HG02852 (cell line): ENCODE results near the gene ITGBL1.

Experiments
- ATAC-seq: cut with Tn5 transposase; IDR thresholded peaks from one replicate; pipeline ENCODE4 v1.9.1; 2021; ENCODE audit warnings: mild to moderate bottlenecking, moderate library complexity; ENCODE audit not compliant: unreplicated experiment

Gene ITGBL1

DNA sequence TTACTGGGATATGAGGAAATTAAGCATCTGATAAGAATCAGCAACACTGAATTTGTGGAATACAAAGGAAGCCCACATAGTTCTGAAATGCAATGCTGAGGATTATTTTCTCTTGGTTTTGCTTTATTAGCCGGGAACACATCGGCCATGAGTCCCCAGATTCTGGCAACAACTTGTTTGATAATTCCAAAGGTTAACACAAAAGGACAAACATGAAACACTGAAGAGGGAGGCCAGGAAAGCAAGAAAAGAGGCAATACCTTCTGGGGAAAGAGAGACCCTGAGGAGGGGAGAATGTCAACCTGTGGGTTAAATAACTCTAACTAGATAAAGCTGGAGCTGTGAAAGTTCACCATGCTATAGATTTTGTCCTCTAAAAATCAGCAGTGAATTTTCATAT, 285.9 kb downstream of the ITGBL1 start:
- no peak for ATAC-seq

DNA sequence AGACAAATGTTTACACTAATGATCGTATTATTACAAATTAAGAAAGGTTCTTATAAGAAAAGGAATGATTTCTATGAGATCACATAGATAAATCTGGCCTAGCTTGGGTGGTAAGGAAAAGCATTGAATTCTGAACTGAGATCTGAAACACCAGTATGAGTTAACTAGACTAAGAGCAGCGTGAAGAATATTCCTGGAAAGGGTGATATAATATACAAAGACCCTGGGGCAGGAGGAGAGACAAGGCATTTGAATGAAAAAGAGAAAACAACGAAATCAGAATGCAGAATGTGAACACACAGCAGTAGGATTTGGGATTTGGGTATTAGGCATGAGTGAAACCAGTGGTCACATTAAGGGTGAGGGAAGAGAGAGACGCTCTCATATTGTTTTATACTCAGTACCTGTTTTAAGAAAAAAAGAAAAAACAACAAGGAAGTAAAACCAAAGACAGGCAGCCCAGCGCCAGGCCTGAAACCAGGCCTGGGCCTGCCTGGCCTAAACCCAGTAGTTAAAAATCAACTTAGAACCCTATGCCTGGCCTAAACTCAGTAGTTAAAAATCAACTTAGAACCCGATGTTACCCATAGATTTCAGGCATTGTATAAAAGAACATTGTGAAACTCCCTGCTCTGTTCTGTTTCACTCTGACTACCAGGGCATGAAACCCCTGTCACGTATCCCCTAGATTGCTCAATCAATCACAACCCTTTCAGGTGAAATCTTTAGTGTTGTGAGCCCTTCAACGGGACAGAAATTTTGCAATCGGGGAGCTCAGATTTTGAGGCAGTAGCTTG, 287.1 kb downstream of the ITGBL1 start:
- ATAC-seq, result peak; percentile 83

DNA sequence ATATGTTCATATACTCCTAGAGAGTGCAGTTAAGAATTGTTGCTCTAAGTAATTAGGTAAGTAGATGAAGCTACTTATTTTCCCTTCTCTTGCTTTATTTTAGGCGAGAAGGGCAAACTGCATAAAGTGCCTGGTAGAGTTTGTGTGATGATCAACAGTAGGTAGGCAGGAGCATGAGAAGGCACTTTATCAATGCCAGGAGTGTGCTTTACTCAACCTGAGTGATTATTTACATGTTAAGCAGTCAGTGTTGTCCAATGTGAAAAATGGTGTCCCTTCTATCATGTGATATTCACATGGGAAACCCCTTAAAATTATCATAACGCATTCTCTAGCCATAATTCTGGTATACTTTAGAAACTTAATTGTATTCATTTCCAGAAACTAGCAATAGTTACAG, 294.0 kb downstream of the ITGBL1 start:
- ATAC-seq, result no peak

DNA sequence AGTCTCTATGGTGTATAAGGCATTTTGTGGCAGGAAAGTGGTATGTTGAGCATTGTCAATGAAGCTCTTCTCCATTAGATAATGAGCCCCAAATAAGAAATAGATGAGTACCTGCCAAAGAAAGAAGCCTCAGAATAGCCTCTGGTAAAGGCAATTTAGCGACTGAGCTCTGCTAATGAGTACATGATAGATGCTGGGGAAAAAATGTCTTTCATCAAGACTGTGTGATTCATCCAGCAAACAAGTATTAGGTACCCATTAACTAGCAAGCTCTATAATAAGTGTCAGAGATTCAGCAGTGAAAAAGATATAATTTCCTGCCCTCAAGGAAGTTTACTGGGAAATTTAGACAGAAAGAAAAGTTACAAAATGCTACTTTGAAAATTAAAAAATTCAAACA, 294.6 kb downstream of the ITGBL1 start:
- no peak for ATAC-seq

DNA sequence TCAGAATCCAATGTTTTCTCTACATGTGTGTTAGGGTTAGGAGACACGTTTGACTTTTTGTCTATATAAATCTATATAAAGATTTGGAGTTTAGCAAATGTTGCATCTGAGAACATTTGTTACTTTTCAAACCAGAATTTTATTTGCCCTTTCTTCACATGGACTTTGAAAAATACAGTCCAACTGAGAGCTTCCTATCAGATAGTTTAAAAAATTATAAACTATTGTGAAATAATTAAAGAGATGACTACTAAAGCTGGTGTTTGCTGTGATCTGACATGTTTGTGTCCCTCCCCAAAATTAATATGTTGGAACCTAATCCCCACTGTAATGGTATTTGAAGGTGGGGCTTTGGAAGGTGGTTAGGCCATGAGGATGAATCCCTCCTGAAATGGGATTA, 297.1 kb downstream of the ITGBL1 start:
- no peak for ATAC-seq

DNA sequence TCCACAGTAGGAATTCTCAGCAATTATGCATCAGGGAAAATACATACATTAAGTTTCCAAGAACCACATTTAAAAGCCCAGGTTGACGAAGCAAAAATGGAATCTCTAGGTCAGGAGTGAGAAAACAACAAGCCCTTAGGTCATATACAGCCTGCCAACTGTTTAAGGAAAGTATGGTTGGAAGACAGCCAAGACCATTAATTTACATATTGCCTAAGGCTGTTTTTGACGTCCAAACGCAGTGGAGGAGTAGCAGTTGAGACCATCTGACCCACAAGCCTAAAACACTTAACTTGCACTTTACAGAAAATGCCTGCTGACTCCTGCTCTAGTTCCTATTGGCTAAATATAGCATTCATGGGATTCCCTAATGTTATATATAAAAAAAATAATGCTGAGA, 299.0 kb downstream of the ITGBL1 start:
- ATAC-seq, result peak; percentile 61

DNA sequence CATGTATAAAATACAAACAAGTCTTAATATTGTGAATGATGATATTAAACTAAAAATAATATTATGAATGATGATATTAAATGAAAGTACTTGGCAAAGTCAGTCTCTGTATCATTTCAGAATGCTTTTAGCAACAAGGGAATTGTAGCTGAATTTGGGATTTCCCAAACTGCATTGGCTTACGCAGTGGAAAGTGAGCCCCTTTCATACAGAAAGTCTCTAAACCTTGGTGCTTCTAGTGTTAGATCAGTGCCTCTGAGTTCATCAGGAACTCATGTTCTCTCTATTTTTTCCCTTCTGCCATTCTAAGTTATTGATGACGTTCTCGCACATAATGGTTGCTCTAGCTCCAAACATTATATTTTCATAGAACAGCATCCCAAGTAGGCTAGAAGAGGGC, 300.0 kb downstream of the ITGBL1 start:
- no peak for ATAC-seq

DNA sequence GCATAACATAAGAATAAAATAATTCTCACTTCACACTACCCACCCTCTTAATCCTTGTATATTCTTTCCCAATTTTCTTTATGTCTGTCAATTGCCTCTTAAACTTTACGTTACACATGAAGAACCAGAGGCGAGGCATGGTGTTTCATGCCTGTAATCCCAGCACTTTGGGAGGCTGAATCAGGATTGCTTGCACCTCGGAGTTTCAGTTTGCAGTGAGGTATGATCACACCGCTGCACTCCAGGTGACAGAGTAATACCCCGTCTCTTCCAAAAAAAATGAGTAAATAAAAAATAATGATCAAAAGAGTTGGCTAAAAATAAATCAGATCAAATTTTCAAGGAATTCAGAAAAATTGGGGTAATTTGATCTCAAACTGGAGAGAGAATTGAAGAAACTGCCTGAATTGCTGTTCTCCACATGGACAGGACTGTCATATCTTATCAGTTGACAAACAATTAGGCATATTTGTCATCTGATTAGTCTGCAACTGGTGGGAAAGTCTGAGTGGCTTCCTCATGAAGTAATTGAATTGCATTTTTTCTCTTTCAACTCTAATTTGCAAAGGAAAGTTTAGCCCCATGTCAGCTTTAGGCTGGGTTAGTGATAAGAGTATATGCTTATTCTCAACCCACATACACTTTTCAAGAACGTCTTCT, 302.9 kb downstream of the ITGBL1 start:
- ATAC-seq, result no peak

DNA sequence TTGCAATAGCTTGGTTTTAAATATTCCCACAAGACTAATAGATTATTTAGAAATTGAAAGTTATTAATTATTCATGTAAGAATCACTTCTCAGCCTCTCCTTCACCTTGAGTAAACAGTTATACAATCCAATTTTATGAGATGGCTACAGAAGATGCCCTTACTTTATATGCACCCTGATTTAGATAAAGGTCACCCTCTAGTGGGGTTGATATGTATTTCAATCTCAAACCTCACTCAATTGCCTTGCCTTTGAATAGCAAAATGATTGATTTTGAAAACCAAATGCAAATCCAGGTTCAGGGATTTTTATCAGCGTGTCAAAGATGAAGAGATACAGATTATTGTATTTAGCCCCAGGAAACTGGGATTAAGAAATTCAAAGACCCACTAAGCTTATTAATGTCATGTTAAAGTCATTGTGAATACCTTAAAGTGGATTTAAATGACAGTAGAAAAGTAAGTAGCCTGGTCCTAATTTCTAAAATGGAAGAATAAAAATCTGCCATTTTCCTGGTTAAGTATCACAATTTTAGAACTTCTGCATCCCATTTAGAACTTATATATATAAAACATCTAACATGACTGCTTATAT, 305.1 kb downstream of the ITGBL1 start:
- peak; percentile 81 for ATAC-seq

DNA sequence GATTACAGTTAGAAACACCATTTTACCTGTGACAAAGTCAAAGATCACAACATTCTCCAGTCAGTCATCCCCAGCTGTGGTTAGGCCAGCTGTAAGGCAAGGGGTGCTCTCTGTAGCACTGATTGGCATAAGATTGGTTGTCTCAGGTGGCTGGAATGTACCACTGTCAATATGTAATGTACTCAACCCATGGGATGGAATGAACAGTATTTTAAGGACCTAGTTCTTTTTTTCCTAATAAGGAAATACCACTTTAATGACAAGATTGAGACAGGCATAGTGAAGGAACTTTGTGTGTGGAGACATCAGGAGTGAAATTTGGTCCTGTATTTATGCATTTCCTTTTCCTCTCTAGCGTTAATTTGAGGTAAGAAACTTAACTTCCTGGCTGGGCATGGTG, 310.7 kb downstream of the ITGBL1 start:
- no peak for ATAC-seq
